ENCODE measurements around the gene EXT2. TPM values are rescaled to one million over a fixed set of nuclear protein-coding genes. Genes with fewer than 3 reads are reported as not detected.

EXT2 gene
- total RNA-seq, 3 donors from 2014 or later (not counting 1 experiment from before 2014, with no cell fraction given), result 44.2 to 50.3 (median 45.8) TPM

DNA sequence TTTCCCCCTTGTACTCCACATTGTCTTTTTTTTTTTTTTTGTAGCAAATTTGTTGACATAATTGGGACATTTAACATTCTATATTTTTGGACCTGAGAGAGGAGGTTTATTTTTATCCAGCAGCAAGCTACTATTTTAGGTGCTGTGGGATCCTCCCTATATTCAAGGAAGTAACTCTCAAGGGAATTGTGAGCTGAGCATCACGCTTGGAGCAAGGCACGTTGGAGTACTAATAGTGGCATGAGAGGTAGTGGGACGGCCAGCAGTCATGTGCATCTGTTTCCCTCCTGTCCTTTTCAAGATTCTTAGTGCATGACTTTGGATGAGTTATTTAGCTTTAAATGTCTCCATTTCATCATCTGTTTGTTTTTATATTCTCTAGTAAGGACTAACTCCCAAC is 52.3 kb downstream of the EXT2 start:
- H3K36me3 ChIP-seq (ENCODE audit: control insufficient read depth, insufficient read depth, low read length), result peaks cover 27% of the 10 kb centered on the region
- H3K9me3 Mint-ChIP-seq, result peaks cover under 1% of the 10 kb centered on the region in 2 donors
- TF ChIP-seq, protein P1, sequence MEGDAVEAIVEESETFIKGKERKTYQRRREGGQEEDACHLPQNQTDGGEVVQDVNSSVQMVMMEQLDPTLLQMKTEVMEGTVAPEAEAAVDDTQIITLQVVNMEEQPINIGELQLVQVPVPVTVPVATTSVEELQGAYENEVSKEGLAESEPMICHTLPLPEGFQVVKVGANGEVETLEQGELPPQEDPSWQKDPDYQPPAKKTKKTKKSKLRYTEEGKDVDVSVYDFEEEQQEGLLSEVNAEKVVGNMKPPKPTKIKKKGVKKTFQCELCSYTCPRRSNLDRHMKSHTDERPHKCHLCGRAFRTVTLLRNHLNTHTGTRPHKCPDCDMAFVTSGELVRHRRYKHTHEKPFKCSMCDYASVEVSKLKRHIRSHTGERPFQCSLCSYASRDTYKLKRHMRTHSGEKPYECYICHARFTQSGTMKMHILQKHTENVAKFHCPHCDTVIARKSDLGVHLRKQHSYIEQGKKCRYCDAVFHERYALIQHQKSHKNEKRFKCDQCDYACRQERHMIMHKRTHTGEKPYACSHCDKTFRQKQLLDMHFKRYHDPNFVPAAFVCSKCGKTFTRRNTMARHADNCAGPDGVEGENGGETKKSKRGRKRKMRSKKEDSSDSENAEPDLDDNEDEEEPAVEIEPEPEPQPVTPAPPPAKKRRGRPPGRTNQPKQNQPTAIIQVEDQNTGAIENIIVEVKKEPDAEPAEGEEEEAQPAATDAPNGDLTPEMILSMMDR (IDR thresholded peaks at IDR 0.05), result no peak
- H3K36me3 Mint-ChIP-seq, result peaks cover 25% of the 10 kb centered on the region
- WGBS (ENCODE audit: insufficient coverage), result 100% methylated on average over 3 of the region's 3 CpGs
- intact Hi-C loops (cut with micrococcal nuclease), result no loop called here
- H3K27me3 Mint-ChIP-seq (ENCODE audit: low read depth in 2 of 2), result no peaks in the 10 kb centered on the region
- H3K27ac ChIP-seq (ENCODE audit: low read length), result no peak overlapping the region
- no peaks in the 10 kb centered on the region for H3K27me3 ChIP-seq (ENCODE audit: control insufficient read depth, insufficient read depth, low read length)
- no peaks in the 10 kb centered on the region for H3K4me1 ChIP-seq (ENCODE audit: control insufficient read depth, insufficient read depth, low read length)
- DNase-seq, result no peak
- H3K4me1 Mint-ChIP-seq, result peaks cover 10% of the 10 kb centered on the region in 2 donors
- no peaks in the 10 kb centered on the region for H3K9me3 ChIP-seq (ENCODE audit: control insufficient read depth, insufficient read depth, low read length)
- H3K4me3 Mint-ChIP-seq, result no peak overlapping the region
- ATAC-seq, result no peak
- no peak overlapping the region for H3K27ac Mint-ChIP-seq
- H3K4me3 ChIP-seq (ENCODE audit: low read length), result no peak overlapping the region

DNA sequence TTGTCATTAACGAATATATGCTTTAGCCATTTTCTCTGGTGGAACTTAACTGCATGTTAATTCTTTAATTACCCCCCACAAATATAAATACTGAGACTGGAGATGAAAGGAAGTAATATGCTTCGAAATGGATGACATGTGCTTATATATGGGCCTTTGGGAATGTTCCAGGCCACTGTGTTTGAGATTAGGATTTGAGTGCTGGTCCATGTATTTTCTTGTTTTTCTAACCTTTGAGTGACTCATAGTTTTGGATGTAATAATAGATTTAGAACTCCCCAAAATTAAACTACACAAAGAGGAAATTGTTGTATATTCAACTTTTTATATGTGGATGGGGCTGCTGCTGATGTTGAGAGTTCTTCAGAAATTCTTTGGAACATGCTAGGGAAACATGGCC is 54.2 kb downstream of the EXT2 start:
- Histone ChIP-seq H3K27me3 (ENCODE audit: control insufficient read depth, insufficient read depth, low read length) (no peaks in the 10 kb centered on the region), H3K4me3 (ENCODE audit: low read length) (no peak overlapping the region), H3K9me3 (ENCODE audit: control insufficient read depth, insufficient read depth, low read length) (no peaks in the 10 kb centered on the region), H3K36me3 (ENCODE audit: control insufficient read depth, insufficient read depth, low read length) (peaks cover 19% of the 10 kb centered on the region), H3K4me1 (ENCODE audit: control insufficient read depth, insufficient read depth, low read length) (no peaks in the 10 kb centered on the region), H3K27ac (ENCODE audit: low read length) (no peak overlapping the region)
- intact Hi-C loops (cut with micrococcal nuclease), result no loop called here
- no peak overlapping the region for H3K27ac Mint-ChIP-seq
- ATAC-seq, result no peak
- 90% methylated on average over 1 of the region's 2 CpGs for WGBS (ENCODE audit: insufficient coverage)
- DNase-seq, result no peak
- peaks cover 2% of the 10 kb centered on the region in 2 donors for H3K9me3 Mint-ChIP-seq
- H3K27me3 Mint-ChIP-seq (ENCODE audit: low read depth in 2 of 2), result no peaks in the 10 kb centered on the region
- H3K4me1 Mint-ChIP-seq, result peaks cover 12 to 18% of the 10 kb centered on the region in 2 donors
- peaks cover 28% of the 10 kb centered on the region for H3K36me3 Mint-ChIP-seq
- TF ChIP-seq, protein P1 (IDR thresholded peaks at IDR 0.05), result no peak
- H3K4me3 Mint-ChIP-seq, result no peak overlapping the region

- Mint-ChIP-seq H3K27ac (no peak overlapping the region), H3K36me3 (peaks cover 28% of the 10 kb centered on the region), H3K27me3 (ENCODE audit: low read depth in 2 of 2) (no peaks in the 10 kb centered on the region), H3K9me3 (peaks cover 2% of the 10 kb centered on the region in 2 donors), H3K4me3 (no peak overlapping the region), H3K4me1 (peaks cover 12 to 18% of the 10 kb centered on the region in 2 donors)
- Histone ChIP-seq H3K27ac (ENCODE audit: low read length) (no peak overlapping the region), H3K27me3 (ENCODE audit: control insufficient read depth, insufficient read depth, low read length) (no peaks in the 10 kb centered on the region), H3K4me1 (ENCODE audit: control insufficient read depth, insufficient read depth, low read length) (no peaks in the 10 kb centered on the region), H3K4me3 (ENCODE audit: low read length) (no peak overlapping the region), H3K36me3 (ENCODE audit: control insufficient read depth, insufficient read depth, low read length) (peaks cover 15% of the 10 kb centered on the region), H3K9me3 (ENCODE audit: control insufficient read depth, insufficient read depth, low read length) (no peaks in the 10 kb centered on the region)
- TF ChIP-seq, protein P1 (IDR thresholded peaks at IDR 0.05), result no peak
- no peak for ATAC-seq
- DNase-seq, result no peak
- intact Hi-C loops (cut with micrococcal nuclease), result no loop called here
- no CpG with 5 or more reads among the region's 1 CpG for WGBS (ENCODE audit: insufficient coverage)
These were observed 54.9 kb downstream of the EXT2 start for GRCh38 chr11:44150401-44150800.

GRCh38 chr11:44157019-44157418 is 61.5 kb downstream of the EXT2 start:
- H3K4me1 Mint-ChIP-seq, result peaks cover 16 to 48% of the 10 kb centered on the region in 2 donors
- H3K36me3 Mint-ChIP-seq, result peaks cover 17% of the 10 kb centered on the region
- WGBS (ENCODE audit: insufficient coverage), result 89% methylated on average over 4 of the region's 4 CpGs
- H3K9me3 Mint-ChIP-seq, result peaks cover 2% of the 10 kb centered on the region in 2 donors
- Histone ChIP-seq H3K36me3 (ENCODE audit: control insufficient read depth, insufficient read depth, low read length) (peaks cover 2% of the 10 kb centered on the region), H3K4me3 (ENCODE audit: low read length) (no peak overlapping the region), H3K9me3 (ENCODE audit: control insufficient read depth, insufficient read depth, low read length) (peaks cover 3% of the 10 kb centered on the region), H3K4me1 (ENCODE audit: control insufficient read depth, insufficient read depth, low read length) (no peaks in the 10 kb centered on the region), H3K27ac (ENCODE audit: low read length) (no peak overlapping the region), H3K27me3 (ENCODE audit: control insufficient read depth, insufficient read depth, low read length) (no peaks in the 10 kb centered on the region)
- intact Hi-C loops (cut with micrococcal nuclease), result no loop called here
- no peak overlapping the region for H3K4me3 Mint-ChIP-seq
- DNase-seq (no peak), ATAC-seq (no peak)
- no peak overlapping the region for H3K27ac Mint-ChIP-seq
- no peaks in the 10 kb centered on the region for H3K27me3 Mint-ChIP-seq (ENCODE audit: low read depth in 2 of 2)
- TF ChIP-seq, protein P1 (IDR thresholded peaks at IDR 0.05), result no peak

Measured in natural killer cell (primary cell).